ENCODE measurements around the gene RANGAP1.
A peak's percentile ranks its signal among the peaks of the same experiment; 100 is the strongest.
"Not testable (repeated sequence)": the region's sequence is repeated elsewhere in the genome, so short reads cannot be mapped to it uniquely, and the experiment has no call there.

Gene RANGAP1

DNA sequence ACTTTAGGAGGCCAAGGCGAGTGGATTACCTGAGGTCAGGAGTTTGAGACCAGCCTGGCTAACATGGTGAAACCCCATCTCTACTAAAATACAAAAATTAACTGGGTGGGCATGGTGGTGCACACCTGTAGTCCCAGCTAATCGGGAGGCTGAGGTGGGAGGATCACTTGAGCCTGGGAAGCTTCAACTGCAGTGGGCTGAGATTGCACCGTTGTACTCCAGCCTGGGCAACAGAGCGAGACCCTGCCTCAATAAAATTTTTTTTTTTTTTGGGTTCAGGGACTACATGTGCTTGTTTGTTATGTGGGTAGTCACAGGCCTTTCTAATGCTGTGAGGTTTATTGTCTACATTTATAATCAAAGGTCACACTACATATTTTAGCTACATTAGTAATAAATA, 26.2 kb downstream of the RANGAP1 start:
- not testable (repeated sequence) for H3K4me1 Mint-ChIP-seq (ENCODE audit: low read depth); H3K9me3 Mint-ChIP-seq; H3K27me3 Mint-ChIP-seq (ENCODE audit: low read depth); H3K27ac Mint-ChIP-seq; H3K4me3 Mint-ChIP-seq; DNase-seq (ENCODE audit: low spot score)
- H3K36me3 Mint-ChIP-seq (ENCODE audit: low read depth): peaks cover 49% of the 10 kb centered on the region

DNA sequence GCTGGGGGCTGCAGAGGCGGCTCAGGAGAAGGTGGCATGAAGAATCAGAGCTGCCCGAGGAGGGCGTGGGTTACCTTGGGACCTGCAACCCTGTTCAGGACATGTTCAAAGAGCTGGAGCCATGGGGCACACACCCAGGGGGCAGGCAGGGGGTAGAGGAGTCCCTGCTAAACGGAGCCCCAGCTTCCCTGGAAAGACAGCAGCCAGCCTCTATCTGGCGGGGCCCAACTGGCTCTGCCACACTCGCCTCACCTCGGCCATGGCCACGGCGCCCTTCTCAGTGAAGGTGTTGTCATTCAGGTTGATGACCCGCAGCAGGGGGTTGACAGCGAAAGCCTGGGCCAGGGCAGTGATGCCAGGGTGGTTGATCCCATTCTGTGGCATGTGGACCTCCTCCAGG, 28.3 kb downstream of the RANGAP1 start:
- Mint-ChIP-seq H3K36me3 (ENCODE audit: low read depth) (peaks cover 41% of the 10 kb centered on the region), H3K27ac (no peak overlapping the region), H3K4me3 (no peak overlapping the region), H3K9me3 (no peaks in the 10 kb centered on the region), H3K4me1 (ENCODE audit: low read depth) (no peaks in the 10 kb centered on the region), H3K27me3 (ENCODE audit: low read depth) (no peaks in the 10 kb centered on the region)
- DNase-seq (ENCODE audit: low spot score): no peak

DNA sequence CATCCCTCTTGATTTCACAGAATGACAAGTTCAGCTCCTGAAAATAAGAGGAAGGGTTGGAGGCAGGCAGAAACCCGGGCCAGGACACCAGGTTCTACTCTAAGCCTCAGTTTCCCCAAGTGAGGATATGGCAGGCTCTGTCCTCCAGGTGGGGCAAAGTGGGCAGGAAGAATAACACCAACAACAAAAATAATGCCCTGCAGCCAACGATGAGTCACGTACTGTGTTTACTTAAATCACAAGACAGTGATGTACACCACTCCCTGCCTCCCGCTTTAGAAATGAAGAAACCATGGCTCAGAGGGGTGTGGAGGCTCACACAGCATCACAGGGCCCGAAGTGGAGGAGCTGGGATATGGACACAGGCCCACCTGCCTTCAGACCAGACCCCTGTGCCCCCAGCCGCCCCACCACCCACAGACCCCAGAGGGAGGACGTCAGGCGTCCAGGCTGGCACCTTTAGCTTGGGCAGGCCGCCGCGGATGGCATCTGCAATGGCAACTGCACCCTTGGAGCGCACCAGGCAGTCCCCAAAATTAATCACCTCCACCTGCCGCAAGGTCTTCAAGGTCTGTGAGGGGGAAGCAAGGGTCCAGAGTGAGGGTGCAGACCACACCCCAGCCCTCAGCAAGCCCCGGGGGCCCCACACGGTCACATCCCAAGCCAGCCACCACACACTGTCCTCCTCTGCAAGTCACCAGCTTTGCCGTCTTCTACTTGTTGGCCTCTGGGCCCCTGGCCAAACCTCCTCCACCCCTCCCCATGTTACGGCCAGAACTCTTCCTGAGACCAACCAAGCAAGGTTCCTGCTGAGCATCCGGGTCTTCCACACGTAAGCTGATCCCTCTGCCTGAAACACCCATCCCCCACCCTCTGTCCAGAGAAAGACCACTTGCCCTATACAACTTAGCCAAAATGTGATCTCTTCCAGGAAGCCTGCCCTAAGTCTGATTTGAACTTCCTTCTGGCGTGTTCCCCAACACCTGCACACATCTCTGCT, 29.4 kb downstream of the RANGAP1 start:
- no peaks in the 10 kb centered on the region for H3K27me3 Mint-ChIP-seq (ENCODE audit: low read depth)
- H3K4me1 Mint-ChIP-seq (ENCODE audit: low read depth): no peaks in the 10 kb centered on the region
- H3K9me3 Mint-ChIP-seq: no peaks in the 10 kb centered on the region
- no peak overlapping the region for H3K27ac Mint-ChIP-seq
- peaks cover 40% of the 10 kb centered on the region for H3K36me3 Mint-ChIP-seq (ENCODE audit: low read depth)
- H3K4me3 Mint-ChIP-seq: no peak overlapping the region
- DNase-seq (ENCODE audit: low spot score): no peak

DNA sequence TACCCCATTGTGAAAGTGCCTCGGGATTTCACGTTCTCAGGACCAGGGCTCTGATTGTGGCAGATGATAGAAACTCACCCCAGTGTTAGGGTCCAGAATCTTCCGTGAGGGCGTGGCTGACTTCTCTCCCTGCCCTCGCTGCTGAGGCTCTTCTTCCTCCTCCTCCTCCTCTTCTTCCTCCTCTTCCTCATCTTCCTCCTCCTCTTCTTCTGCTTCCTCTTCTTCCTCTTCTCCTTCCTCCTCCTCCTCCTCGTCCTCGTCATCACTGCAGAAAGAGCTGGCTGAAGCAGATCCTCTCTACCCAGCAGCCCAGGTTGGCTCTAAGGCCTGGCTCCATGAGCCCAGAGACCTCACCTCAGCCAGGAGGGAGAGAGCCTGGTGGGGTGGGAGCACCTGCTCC, 31.8 kb downstream of the RANGAP1 start:
- no peaks in the 10 kb centered on the region for H3K4me1 Mint-ChIP-seq (ENCODE audit: low read depth)
- no peaks in the 10 kb centered on the region for H3K27me3 Mint-ChIP-seq (ENCODE audit: low read depth)
- no peak for DNase-seq (ENCODE audit: low spot score)
- no peaks in the 10 kb centered on the region for H3K9me3 Mint-ChIP-seq
- peaks cover 50% of the 10 kb centered on the region for H3K36me3 Mint-ChIP-seq (ENCODE audit: low read depth)
- H3K27ac Mint-ChIP-seq: peak overlapping the region; percentile 55
- no peak overlapping the region for H3K4me3 Mint-ChIP-seq

DNA sequence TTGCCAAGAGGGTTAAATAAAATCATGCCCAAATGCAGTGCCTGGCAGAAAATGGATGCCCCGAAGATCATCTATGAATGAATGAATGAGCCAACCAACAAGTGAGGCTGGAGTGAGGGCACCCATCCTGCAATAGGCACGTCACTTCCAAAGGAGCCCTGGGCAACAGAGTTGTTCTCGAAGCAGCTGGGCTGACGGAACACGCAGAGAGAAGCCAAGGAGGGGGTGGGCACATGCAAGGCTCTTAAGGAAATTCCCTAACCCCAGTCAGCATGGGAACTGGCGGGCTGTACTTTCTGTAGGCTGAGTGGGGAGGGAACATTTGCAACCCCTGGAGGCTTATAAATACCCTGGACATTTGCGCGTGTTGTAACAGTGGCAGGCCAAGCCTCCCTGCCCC, 33.6 kb downstream of the RANGAP1 start:
- H3K4me3 Mint-ChIP-seq: no peak overlapping the region
- DNase-seq (ENCODE audit: low spot score): no peak
- peaks cover 45% of the 10 kb centered on the region for H3K36me3 Mint-ChIP-seq (ENCODE audit: low read depth)

DNA sequence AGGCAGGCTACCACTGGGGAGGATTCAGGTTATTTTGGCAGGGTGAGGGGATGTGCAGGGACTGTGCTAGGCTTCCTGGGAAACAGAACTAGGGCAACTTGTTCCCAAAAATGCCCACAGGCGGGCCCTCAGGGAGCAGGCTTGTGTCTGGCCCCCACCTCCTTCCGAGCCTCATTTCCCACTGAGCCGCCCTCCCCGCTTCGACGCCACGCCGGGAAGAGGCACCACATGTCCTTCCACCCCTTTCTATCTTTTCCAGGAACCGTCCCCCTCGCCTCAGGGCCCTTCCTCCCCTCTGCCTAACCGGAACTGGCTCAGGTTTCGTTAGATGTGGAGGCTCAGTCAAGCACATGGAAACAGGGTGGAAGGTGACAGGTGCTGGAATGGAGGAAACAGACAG, 35.9 kb downstream of the RANGAP1 start:
- Mint-ChIP-seq H3K4me1 (ENCODE audit: low read depth) (no peaks in the 10 kb centered on the region), H3K9me3 (no peaks in the 10 kb centered on the region), H3K36me3 (ENCODE audit: low read depth) (peaks cover 32% of the 10 kb centered on the region)

More for the DNA sequence above, 33.6 kb downstream of the RANGAP1 start:
- no peaks in the 10 kb centered on the region for H3K27me3 Mint-ChIP-seq (ENCODE audit: low read depth)
- no peak overlapping the region for H3K27ac Mint-ChIP-seq
- H3K4me1 Mint-ChIP-seq (ENCODE audit: low read depth): no peaks in the 10 kb centered on the region
- H3K9me3 Mint-ChIP-seq: no peaks in the 10 kb centered on the region

DNA sequence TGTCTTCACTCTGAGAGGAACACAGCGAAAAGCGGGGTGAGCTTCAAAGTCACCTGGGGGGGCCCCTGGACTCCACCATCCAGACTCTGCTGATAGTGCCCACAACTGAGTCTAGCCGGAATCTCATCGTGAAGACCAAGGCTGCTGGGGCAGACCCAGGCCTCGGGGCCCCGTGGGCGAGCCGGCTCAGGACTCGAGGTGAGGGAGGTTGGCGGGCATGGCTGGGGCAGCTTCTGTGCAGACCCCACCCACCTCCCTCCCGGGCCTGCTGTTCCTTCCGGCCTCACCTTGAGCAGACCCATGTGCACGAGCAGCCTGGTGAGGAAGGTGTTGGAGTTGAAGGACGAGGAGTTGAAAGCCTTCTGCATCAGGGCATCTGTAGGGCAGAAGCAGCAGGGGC, 36.5 kb downstream of the RANGAP1 start:
- DNase-seq (ENCODE audit: low spot score): no peak
- no peaks in the 10 kb centered on the region for H3K4me1 Mint-ChIP-seq (ENCODE audit: low read depth)
- no peak overlapping the region for H3K4me3 Mint-ChIP-seq
- no peak overlapping the region for H3K27ac Mint-ChIP-seq
- H3K9me3 Mint-ChIP-seq: no peaks in the 10 kb centered on the region
- H3K27me3 Mint-ChIP-seq (ENCODE audit: low read depth): no peaks in the 10 kb centered on the region
- H3K36me3 Mint-ChIP-seq (ENCODE audit: low read depth): peaks cover 32% of the 10 kb centered on the region

More for the DNA sequence above, 35.9 kb downstream of the RANGAP1 start:
- H3K27me3 Mint-ChIP-seq (ENCODE audit: low read depth): no peaks in the 10 kb centered on the region
- DNase-seq (ENCODE audit: low spot score): no peak
- no peak overlapping the region for H3K27ac Mint-ChIP-seq
- no peak overlapping the region for H3K4me3 Mint-ChIP-seq

DNA sequence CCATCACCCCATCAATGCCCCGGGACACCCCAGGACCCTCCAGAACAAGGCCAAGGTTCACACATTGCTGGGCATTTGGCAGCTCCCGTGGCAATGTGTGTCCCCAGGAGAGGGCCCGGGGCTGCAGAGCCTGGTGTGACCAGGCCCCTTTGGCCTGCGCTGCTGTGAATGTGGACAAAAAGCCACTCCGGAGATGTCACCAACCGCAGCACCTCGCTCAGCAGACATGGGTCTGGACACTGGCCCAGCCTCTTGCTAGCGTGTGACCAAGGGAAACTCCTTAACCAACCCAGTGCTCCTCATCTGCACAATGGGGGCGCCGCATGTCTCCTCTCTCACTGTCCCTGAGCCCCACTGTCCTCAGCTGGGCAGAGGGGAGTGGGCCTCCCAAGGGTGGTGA, 37.2 kb downstream of the RANGAP1 start:
- peaks cover 28% of the 10 kb centered on the region for H3K36me3 Mint-ChIP-seq (ENCODE audit: low read depth)

DNA sequence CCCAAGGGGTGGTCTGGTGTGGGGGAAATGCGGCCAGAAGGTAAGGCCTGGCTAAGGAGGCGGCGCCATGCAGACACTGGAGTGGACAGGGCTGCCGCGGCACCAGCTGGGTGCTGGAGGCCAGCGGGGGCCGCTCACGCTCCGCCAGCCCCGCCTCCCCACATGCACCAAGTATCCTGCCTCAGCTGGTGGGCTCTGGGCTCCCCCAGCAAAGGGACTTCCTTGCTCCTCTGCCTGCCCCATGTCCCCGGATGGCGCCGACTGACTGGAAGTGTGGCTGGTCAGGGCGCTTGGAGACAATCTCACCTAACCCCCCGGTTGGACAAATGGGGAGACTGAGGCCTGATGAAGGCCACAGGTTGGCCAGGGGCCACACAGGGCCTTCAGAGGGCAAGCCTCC, 37.7 kb downstream of the RANGAP1 start:
- Mint-ChIP-seq H3K4me3 (no peak overlapping the region), H3K36me3 (ENCODE audit: low read depth) (peaks cover 28% of the 10 kb centered on the region), H3K9me3 (no peaks in the 10 kb centered on the region), H3K27ac (no peak overlapping the region), H3K27me3 (ENCODE audit: low read depth) (no peaks in the 10 kb centered on the region), H3K4me1 (ENCODE audit: low read depth) (no peaks in the 10 kb centered on the region)
- no peak for DNase-seq (ENCODE audit: low spot score)

More for the DNA sequence above, 37.2 kb downstream of the RANGAP1 start:
- no peaks in the 10 kb centered on the region for H3K9me3 Mint-ChIP-seq
- H3K27ac Mint-ChIP-seq: no peak overlapping the region
- DNase-seq (ENCODE audit: low spot score): no peak
- H3K27me3 Mint-ChIP-seq (ENCODE audit: low read depth): no peaks in the 10 kb centered on the region
- H3K4me3 Mint-ChIP-seq: no peak overlapping the region
- no peaks in the 10 kb centered on the region for H3K4me1 Mint-ChIP-seq (ENCODE audit: low read depth)

DNA sequence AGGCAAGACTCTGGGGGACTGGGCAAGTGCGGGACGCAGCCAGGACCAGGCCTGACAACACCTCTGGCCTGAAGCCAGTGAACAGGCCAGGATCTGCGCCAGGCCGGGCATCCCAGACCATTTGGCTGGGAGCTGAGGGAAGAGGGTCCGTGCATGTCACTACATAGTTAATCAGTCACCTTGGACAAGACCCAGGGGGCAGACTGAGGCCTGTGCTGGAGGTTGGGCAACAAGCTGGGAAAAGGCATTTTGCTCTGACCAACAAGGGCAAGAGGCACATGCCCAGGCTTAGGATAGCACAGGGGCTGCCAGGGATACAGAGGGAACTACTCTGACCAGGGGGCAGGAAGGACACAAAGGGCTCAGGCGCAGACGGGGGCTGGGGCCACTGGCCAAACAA, 38.3 kb downstream of the RANGAP1 start:
- no peaks in the 10 kb centered on the region for H3K27me3 Mint-ChIP-seq (ENCODE audit: low read depth)
- no peaks in the 10 kb centered on the region for H3K4me1 Mint-ChIP-seq (ENCODE audit: low read depth)
- H3K36me3 Mint-ChIP-seq (ENCODE audit: low read depth): peaks cover 29% of the 10 kb centered on the region
- no peak overlapping the region for H3K4me3 Mint-ChIP-seq
- H3K9me3 Mint-ChIP-seq: no peaks in the 10 kb centered on the region
- no peak for DNase-seq (ENCODE audit: low spot score)
- H3K27ac Mint-ChIP-seq: no peak overlapping the region

DNA sequence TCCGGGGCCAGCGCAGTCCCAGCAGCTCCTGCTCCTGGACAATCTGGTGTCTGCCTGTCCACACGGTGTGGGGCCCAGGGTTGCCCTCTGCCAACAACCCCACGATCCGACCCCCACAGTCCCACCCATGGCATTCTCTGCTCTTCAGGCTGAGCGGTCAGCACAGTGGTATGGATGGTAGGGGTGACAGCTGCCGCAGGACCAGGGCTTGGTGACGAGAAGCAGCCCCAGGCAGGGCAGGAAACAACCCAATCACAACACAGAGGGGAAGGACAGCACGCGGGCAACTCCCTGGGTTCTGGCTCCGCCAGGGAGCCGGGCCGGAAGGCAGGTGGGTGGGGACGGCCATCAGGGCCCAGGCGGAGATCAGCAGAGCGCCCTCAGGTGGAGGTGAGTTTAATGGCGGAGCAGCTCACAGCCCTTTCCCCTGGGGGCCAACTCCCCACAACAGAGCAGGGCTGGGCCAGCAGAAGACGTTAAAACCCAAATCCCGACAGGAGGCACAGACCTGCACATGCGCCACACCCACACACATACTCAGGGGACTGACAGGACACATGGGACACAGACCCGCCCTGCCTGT, 40.0 kb downstream of the RANGAP1 start:
- Mint-ChIP-seq H3K27me3 (ENCODE audit: low read depth) (no peaks in the 10 kb centered on the region), H3K36me3 (ENCODE audit: low read depth) (peaks cover 20% of the 10 kb centered on the region), H3K27ac (no peak overlapping the region), H3K9me3 (no peaks in the 10 kb centered on the region), H3K4me1 (ENCODE audit: low read depth) (no peaks in the 10 kb centered on the region), H3K4me3 (no peak overlapping the region)
- DNase-seq (ENCODE audit: low spot score): no peak

DNA sequence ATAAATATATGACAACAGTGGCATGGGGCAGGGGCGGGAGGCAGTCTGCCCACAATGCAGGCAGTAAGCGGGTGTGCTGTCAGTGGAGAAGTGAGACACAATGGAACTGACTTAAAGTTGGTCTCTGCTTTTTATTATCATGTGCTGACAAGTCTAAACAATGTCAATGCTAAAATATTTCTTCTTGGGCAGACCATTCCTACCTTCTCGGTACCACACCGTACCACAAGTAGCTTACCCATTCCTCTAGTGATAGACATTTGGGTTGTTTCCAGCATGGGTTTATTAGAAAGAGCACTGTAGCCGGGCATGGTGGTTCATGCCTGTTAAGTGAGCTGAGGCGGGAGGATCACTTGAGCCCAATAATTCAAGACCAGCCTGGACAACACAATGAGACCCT, 42.6 kb downstream of the RANGAP1 start:
- Mint-ChIP-seq H3K27ac (no peak overlapping the region), H3K4me3 (no peak overlapping the region), H3K9me3 (no peaks in the 10 kb centered on the region), H3K4me1 (ENCODE audit: low read depth) (peaks cover 3% of the 10 kb centered on the region), H3K27me3 (ENCODE audit: low read depth) (peaks cover 3% of the 10 kb centered on the region), H3K36me3 (ENCODE audit: low read depth) (peaks cover 9% of the 10 kb centered on the region)
- no peak for DNase-seq (ENCODE audit: low spot score)

DNA sequence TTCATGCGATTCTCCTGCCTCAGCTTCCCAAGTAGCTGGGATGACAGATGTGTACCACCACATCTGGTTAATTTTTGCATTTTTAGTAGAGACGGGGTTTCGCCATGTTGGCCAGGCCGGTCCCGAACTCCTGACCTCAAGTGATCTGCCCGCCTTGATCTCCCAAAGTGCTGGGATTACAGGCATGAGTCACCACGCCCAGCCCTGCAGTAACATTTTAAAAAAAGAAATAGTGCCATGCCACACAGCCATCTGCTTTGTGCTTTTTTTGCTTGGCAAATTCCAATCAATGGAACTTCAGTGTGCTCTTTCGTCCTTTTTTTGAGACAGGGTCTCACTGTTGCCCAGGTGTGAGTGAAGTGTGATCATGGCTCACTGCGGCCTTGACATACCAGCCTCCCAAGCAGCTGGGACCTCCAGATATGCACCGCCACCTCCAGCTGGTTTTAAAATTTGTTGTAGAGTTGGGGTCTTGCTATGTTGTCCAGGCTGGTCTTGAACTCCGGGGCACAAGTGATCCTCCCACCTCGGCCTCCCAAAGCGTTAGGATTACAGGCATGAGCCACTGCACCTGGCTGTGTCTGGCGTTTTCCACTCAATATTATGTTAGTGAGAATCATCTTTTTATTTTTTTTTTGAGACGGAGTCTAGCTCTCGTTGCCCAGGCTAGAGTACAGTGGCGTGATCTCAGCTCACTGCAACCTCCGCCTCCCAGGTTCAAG, 43.4 kb downstream of the RANGAP1 start:
- H3K4me1 Mint-ChIP-seq (ENCODE audit: low read depth): peaks cover 3% of the 10 kb centered on the region
- no peaks in the 10 kb centered on the region for H3K9me3 Mint-ChIP-seq
- no peak overlapping the region for H3K27ac Mint-ChIP-seq
- H3K4me3 Mint-ChIP-seq: no peak overlapping the region
- H3K27me3 Mint-ChIP-seq (ENCODE audit: low read depth): peaks cover 3% of the 10 kb centered on the region
- DNase-seq (ENCODE audit: low spot score): no peak
- H3K36me3 Mint-ChIP-seq (ENCODE audit: low read depth): peaks cover 5% of the 10 kb centered on the region

DNA sequence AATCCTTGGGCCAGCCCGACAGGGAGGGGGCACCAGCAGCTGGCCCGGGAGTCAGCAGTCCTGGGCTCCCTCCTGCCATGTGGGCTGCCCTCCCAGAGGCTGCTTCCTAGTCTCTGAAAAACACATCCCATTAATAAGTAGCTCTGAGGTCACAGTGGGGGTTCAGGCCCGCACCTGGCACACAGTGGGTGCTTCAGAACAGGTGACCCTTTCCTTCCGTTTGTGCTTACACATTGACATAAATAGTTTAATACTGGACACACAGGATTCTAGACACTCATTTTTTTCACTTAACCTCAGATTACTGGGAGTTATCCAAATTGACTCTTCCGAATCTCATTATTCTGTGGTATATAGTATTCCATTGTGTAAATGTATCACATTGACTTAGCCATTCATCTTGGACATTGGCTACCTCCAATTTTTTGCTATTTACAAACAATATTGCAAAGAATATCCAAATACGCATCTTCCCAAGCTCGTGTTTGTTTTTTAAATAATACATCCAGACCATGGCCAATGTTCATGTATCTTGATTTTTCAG, 44.8 kb downstream of the RANGAP1 start:
- no peak overlapping the region for H3K27ac Mint-ChIP-seq
- H3K9me3 Mint-ChIP-seq: no peaks in the 10 kb centered on the region
- peaks cover 3% of the 10 kb centered on the region for H3K4me1 Mint-ChIP-seq (ENCODE audit: low read depth)
- no peak for DNase-seq (ENCODE audit: low spot score)
- H3K36me3 Mint-ChIP-seq (ENCODE audit: low read depth): peaks cover 4% of the 10 kb centered on the region
- peaks cover 3% of the 10 kb centered on the region for H3K27me3 Mint-ChIP-seq (ENCODE audit: low read depth)
- H3K4me3 Mint-ChIP-seq: no peak overlapping the region
